RKO (cell line): ENCODE data around the gene PRSS8.
A peak's percentile ranks its signal among the peaks of the same experiment; 100 is the strongest.
"Not testable (repeated sequence)": the region's sequence is repeated elsewhere in the genome, so short reads cannot be mapped to it uniquely, and the experiment has no call there.

Source experiments
- DNase-seq: peaks from one replicate; pipeline ENCODE4 v3.0.0-alpha.2; 2016; ENCODE audit warnings: low spot score

Gene PRSS8

GRCh38 chr16:31135535-31136286 lies at the start of gene PRSS8:
TSS of gene PRSS8 (minus strand) at chr16:31135727. CDS start at chr16:31135498, 229 bp downstream.
- DNase-seq: no peak

GRCh38 chr16:31184888-31185287 lies 49.4 kb upstream of the PRSS8 start:
- no peak for DNase-seq

GRCh38 chr16:31183432-31184428 lies 48.2 kb upstream of the PRSS8 start:
- no peak for DNase-seq

GRCh38 chr16:31182391-31182790 lies 46.9 kb upstream of the PRSS8 start:
- DNase-seq: peak; percentile 36

GRCh38 chr16:31181102-31181830 lies 45.7 kb upstream of the PRSS8 start:
- peak; percentile 68 for DNase-seq

GRCh38 chr16:31179747-31180459 lies 44.4 kb upstream of the PRSS8 start, which contains the start of gene FUS:
TSS of gene FUS (plus strand) at chr16:31180139. CDS start at chr16:31180215, 76 bp downstream.
- DNase-seq: peak; percentile 83

GRCh38 chr16:31179219-31179746 lies 43.8 kb upstream of the PRSS8 start:
- no peak for DNase-seq

- peak; percentile 62 for DNase-seq
Measured at GRCh38 chr16:31177136-31177535, 41.6 kb upstream of the PRSS8 start.

- DNase-seq: not testable (repeated sequence)
Measured at GRCh38 chr16:31170048-31170447, 34.5 kb upstream of the PRSS8 start.

GRCh38 chr16:31168848-31169247 lies 33.3 kb upstream of the PRSS8 start:
- no peak for DNase-seq

GRCh38 chr16:31167315-31167714 lies 31.8 kb upstream of the PRSS8 start:
- DNase-seq: no peak

GRCh38 chr16:31157136-31157535 lies 21.6 kb upstream of the PRSS8 start:
- no peak for DNase-seq

- DNase-seq: not testable (repeated sequence)
Measured at GRCh38 chr16:31150976-31151375, 15.4 kb upstream of the PRSS8 start.

- DNase-seq: no peak
Measured at GRCh38 chr16:31149894-31150890, 14.7 kb upstream of the PRSS8 start, which contains the start of gene PRSS36. TSS of gene PRSS36 (minus strand) at chr16:31150066. CDS start at chr16:31150035, 31 bp downstream.

- no peak for DNase-seq
Measured at GRCh38 chr16:31149332-31149731, 13.8 kb upstream of the PRSS8 start.

- no peak for DNase-seq
Measured at GRCh38 chr16:31148896-31149295, 13.4 kb upstream of the PRSS8 start.

GRCh38 chr16:31148281-31148728 lies 12.8 kb upstream of the PRSS8 start:
- no peak for DNase-seq

GRCh38 chr16:31147574-31147973 lies 12.0 kb upstream of the PRSS8 start:
- no peak for DNase-seq

- DNase-seq: no peak
Measured at GRCh38 chr16:31145398-31145990, 10.0 kb upstream of the PRSS8 start.
